ENCODE results near the gene CHRM2.

Gene CHRM2

DNA sequence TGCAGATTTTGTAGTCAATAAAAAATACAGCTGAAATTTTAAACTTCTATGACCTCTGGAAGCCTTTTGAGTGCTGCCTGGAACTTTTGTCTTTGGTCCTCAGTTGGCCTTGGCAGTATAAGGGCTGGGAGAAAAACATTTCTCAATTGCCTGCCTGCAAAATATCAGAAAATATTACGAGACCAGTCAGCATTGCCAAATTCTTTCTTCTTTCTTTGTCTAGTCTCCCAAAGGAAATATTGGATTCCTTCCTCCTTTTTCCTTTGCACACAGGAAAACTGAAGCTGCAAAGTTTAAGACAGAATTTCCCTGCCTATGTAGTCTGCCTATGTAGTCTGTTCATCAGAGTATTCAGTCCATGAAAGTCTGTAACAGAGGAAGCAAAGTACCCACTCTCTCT lies 95.9 kb downstream of the CHRM2 start:
- DNase-seq: no peak

DNA sequence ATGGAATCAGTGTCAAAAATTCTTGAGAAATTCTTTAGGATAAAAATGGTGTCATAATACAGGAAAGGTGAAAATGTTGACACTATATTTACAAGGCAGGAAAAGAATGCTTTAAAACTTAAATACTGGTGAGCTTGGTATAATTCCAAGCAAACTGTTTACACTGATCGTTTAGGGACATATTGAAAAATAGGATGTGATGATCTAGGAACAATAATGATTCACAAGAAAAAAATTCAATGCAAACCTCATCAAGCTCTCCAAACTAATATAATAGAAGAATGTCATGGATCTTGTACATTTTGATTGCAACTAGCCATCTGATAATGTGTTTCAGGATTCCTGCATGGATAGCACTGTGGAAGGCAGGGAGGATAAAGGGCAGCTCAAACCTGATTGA lies 98.4 kb downstream of the CHRM2 start:
- no peak for DNase-seq

DNA sequence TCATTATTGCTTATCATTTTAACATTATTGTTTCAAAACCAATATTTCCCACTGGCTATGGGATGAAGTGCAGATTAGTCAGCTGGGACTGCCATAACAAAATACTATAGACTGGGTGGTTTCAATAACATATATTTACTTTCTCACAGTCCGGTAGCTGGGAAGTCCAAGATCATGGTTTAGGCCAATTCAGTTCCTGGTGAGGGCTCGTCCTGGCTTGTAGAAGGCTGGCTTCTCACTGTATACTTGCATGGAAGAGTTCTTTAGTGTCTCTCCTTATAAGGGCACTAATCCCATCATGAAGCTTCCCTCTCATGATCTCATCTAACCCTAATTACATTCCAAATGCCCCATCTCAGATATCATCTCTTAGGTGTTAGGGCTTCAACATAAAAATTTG lies 101.3 kb downstream of the CHRM2 start:
- no peak for DNase-seq

DNA sequence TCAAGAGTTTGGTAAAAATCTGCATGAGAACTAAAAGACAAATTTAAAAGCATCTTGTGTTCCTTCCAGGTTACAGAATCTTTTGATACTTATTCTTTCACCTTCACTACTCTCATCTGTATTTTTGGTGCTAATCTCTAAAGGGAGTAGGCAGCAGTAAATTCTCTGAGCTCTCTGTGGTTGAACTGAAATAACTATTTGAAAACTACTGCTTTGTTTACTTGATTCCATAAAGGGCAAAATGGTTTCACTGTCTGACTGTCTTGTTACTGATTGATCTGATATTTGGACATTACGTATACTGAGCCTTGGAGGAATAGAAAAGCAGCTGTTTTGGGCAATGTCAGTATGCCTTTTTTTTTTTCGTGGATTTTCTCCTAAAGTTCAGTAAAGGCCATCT lies 103.3 kb downstream of the CHRM2 start:
- DNase-seq: no peak

DNA sequence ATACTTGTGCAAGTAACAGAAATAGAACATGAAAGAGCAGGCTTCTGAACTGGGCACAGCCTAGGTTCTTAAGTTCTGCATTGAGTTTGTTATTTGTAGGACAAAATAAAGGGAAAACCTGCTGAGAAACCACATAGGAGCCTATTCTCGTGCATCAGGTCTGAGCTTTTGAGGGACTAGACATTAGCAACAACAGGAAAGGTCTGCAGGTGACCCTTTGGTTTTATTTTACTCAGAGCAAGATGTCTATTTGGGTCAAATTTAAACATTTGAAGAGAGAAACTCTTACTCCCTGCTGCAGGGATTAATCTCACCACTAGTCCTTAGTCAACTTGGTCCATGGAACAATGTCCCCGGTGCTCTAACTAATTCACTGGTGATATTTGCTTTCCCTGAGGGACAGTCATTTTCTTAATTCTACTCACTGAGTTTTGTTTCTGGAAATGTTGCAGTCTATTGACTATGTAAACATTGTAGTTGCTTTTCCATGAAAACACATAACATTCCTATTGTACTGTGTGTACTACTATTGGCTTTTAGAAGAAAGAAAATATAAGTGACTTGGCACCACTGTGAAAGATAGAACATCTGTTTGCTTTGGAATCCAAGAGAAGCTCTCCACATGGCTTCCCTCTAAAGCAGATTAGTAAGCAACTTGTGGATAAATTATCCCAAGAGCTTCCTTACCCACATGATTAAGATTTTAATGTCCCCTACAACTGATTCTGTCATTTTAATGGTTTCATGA lies 108.2 kb downstream of the CHRM2 start:
- DNase-seq: no peak

DNA sequence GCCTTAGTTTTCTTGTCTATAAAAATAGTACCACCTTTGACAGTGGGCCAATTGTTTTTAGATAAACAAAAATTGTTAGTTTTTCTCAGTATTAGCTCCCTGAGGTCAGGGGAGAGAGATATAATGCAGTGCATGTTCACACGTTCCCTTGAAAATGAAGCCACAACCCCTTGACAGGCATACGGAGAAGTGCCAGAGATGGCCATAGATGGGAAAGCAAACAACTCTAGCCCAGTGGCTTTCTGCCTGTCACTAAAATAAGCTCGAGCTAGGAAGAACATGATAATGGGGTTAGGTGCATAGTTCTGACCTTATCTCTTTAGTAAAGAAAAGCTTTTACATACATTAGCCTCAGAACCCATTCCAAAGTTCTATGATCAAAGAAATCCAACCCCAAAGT lies 124.9 kb downstream of the CHRM2 start:
- no peak for DNase-seq

DNA sequence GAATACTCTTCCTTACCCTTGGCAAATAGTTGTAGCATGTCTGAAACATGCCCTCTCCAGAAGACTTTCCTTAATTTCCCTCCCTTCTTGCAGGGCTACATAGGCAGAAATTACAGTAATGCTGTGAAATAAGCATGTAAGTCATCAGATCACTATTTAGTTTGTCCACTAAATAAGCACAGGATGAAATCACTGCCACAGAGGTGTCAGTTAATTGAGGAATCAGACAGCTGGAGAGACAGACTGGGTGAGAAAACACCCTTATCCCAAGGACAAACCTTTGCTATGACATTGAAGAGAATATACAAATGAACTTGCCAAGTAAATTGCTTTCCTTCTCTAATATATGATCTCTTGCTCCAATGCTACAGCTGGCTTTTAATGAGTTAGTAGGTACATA lies 129.3 kb downstream of the CHRM2 start:
- no peak for DNase-seq

DNA sequence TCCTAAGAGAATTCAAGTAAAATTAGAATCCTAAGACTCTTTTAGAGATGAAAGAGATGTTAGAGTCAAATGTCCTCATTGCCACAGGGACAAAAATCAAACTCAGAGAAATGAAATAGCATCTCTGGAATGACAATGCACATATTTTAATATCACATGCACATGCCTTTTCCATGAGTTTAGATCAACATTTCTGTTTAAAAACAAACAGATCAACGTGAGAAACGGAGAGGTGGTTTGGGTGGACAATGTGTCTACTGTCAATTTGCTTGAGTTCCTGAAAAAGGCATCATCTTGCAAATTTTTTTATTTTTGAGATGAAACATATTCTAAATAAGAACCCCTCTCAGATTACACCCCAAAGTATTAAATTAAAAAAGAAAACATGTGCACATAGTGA lies 130.0 kb downstream of the CHRM2 start:
- DNase-seq: no peak

DNA sequence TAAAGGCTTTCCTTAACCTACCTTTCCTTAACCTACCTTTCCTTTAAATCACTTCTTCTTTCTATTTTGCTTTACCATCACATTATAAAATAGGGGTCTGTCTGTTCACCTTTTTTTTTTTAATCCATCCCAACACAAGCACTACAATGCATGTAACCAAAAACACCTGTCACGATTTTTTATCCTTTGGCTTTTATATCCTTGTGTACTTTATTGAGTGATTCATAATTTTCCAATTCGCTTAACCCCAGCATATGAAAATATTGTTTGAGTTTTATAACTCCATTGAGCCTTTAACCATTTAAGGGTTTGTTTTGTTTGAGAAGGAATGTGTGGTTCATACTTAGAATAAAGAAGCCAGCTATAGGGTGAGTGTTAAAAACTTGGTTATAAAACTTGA lies 132.2 kb downstream of the CHRM2 start:
- DNase-seq: no peak

DNA sequence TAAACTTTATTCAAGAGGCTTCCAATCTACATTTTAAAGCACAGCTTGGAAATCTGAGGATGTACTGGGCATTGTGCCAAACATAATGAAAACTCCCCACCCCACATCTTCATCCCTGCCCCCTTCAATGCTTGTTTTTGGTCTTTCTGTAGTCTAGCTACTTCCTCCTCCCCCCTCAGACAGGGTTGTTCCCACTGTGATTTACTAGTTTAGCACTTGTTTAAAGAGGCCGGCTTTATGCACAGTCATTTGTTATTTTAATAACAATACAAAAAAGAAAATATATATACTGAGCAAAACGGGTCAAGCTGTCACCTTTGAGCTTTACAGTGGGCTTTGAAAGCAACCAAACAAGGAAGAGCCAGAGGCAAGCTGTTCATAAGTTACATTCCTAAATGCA lies 132.6 kb downstream of the CHRM2 start:
- DNase-seq: no peak

DNA sequence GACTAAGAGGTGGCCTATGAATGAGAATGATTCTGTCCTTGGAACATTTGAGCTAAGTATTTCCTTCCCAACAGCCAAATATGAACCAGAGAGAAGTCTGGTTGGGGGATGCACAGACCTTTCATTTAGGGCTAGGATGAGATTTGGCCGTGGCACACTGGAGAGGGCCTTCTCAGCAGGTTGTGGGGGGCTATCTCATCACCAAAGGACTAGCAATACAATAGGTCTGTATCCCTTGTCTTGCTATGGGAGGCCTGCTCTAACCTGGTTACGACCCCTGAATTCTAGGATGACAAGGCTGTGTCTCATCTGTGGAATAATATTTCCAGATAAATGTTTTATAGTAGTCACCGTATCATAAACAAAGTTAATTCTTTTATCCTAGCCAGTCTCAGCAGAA lies 133.0 kb downstream of the CHRM2 start:
- no peak for DNase-seq

DNA sequence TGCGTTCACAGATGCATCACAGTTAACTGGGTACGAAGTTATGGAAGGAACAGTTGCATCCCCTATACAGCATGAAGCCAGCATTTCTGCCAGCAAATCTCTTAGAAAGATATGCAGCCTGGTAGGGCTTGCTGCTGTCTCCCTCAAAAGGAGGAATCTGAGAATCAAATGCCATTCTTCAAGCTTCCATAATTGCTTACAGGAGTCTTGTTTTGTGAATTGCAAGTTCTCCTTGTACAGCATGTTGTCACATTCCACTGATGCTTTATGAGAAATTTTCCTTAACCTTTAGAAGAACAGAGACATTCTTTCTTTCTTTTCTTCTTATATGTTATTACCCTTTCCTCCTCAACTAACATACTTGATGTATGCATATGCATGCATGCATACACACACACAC lies 134.6 kb downstream of the CHRM2 start:
- no peak for DNase-seq

DNA sequence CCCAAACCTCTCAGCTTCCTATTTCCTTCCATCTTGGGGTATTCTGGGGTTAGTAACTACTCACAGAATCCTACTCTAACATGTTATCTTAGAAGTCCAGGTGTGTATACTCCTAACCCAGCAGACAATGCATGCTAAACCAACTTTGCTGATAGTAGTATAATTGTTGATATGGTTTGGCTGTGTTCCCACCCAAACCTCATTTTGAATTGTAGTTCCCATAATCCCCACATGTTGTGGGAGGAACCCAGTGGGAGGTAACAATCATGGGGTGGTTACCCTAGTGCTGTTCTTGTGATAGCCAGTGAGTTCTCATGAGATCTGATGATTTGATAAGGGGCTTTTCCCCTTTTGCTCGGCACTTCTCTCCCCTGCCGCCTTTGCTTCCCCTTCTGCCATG lies 135.1 kb downstream of the CHRM2 start:
- no peak for DNase-seq

DNA sequence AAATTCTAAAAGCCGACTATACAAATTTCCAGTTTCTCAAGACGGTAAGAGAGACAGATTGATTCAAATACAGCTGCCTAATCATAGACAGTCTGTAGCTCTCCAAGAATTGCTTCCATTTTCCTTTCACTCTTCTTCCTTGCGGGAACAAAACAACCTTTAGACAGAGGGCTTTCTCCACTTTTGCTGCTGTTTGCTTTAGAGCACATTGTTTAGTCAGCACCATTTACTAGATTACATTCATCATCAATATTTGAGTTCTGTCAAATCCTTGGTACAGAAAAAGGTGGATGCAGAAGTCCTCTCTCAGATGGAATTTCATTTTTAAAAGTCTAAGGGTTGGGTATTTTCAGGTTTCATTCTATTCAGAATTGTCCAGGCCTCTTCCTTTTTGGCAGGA lies 137.4 kb downstream of the CHRM2 start:
- no peak for DNase-seq

DNA sequence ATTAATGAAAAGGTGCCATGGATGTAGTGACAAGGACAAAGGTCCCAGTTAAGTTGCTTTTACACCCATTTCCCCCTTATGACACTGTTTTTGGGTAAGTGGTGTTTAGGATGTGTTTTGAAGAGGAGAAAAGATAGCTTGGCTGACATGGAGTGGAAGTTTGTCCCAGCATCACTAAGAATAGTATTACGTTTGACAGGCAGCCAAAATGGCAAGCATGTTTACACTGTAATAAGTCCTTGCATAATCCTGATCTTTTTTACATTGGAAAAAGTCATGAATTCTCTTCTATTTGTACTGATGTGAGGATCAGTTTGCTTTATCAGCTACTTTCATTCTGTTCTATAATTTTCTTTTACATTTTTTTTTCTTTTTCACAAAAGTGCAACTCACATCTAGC lies 137.8 kb downstream of the CHRM2 start:
- no peak for DNase-seq

DNA sequence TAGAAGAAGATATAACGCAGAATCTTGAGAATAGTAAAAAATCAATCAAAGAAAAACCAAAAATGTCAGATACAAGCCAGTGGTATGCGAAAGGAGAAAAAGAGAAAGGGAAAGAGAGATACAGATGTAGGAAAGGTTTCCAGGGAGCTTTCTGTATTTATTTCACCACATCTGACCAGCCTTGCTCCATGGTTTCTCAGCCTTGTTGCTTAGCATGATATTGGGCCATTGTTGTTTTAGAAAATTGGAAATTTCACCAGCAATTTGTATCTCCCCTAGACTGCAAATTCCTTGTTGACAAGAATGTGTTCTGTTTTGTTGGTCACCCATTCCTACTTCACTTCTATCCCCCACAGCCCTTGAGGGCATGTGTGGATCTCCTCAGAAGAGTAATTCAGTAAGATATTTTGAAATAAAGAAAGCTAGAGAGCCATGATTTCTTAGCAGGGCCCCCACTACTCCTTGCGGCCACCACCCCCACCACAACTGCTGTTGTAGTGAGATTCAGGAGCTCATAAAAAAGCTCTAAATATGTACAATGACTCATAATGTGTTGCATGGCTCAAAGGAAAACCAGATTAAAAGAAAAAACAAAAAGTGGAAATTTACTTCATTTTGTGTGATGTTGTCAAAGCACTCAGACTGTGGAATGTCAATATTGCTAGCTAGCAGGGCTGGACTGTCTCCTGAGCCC lies 138.7 kb downstream of the CHRM2 start:
- no peak for DNase-seq

DNA sequence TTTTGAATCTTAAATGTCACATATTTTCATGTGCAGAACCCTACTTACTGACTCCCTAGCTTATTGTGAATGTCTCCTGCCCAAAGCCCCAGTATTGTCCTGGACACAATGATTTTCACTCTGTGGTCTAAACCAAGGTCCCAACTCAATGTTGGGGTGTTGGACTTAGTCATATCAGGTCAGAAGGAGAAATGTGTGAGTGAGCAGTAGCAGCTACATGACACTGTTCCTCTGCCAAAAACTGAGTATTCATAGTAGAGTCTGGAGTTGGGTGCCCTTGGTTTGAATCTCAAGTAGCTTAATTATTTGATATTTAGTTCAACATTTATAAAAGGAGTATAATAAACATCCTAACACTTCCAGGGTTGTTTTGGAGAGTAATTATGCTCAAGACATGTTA lies 141.0 kb downstream of the CHRM2 start:
- DNase-seq: no peak

DNA sequence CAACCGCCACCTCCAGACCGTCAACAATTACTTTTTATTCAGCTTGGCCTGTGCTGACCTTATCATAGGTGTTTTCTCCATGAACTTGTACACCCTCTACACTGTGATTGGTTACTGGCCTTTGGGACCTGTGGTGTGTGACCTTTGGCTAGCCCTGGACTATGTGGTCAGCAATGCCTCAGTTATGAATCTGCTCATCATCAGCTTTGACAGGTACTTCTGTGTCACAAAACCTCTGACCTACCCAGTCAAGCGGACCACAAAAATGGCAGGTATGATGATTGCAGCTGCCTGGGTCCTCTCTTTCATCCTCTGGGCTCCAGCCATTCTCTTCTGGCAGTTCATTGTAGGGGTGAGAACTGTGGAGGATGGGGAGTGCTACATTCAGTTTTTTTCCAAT lies 146.6 kb downstream of the CHRM2 start:
- no peak for DNase-seq

DNA sequence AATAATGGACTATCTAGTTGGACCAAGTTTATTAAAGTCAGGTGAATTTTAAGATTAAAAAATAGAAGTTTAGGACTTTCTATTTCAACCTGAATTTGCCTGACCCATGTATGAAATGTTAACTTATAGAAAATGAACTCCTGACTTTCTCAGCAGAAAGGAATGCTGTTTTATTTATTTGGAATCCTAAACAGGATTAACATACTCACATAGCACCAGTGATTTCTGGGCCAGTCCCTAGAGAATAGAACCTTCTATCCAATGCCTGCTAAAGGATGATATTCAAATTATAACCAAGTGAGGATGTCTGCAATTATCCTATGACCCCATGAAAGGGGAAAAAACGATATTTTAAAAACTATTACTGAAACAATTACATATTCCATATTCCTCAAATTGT lies 148.8 kb downstream of the CHRM2 start:
- DNase-seq: no peak

DNA sequence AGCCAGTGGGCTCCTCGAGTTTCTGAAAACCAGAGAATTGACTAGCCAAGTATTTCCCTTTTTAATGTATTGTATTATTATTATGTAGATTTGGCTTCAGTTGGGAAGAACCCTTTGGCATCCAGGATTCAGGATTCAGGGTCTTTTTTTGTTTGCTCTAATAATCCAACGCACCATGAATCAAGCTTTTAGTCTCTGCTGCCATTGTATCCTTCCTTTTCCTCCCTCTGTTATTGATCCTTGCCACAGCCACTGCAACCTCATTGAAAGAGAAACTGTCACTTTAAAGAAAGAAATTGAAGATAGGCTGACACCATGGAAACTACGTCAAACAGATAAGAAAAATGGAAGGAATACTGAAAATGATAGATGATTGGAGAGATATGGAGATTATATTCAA lies 150.0 kb downstream of the CHRM2 start:
- DNase-seq: no peak

DNA sequence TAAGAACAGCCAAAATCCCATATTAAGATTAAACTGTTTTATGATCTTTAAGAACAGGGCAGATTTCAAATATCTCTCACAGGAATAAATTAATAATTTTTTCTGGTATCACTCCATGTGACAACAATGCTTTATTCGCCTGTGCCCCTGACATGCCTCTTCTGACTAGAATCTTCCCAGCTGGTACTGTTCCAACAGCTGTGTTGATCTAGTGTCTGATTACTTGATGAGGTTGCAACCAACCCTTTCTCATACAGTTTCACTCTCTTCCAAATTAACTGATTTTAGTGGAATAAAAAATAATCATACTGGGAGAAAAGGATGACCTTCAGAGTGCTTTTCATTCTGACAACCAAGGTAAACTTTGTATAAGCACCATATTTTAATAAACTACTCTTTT lies 151.9 kb downstream of the CHRM2 start:
- no peak for DNase-seq

DNA sequence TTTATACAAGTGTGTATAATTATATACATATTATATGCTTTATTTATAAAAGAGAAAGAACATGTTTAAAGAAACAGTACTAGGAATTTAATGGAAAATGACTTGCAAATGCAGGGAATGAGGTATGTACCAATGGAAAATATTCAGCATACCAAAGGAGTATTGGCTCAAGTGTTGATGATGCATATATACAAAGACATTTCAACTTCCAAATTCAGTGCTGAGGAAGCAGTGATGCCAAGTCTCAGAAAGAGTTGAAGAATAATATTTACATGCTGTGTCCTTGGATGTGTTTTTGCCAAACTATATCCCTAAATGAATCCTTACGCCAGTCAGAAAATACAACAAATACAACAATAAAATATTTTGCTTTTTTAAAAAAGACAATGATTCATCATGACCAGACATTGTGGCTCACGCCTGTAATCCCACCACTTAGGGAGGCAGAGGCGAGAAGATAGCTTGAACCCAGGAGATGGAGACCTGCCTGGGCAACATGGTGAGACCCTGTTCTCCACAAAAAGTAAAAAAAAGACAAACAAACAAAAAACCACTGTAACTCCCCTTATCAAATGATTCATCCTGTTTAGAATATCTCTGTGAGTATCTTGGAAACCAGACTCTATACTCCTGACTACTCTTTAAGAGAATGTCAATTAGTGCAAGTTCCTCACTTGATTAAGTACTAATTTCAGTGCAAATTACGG lies 157.2 kb downstream of the CHRM2 start:
- DNase-seq: no peak

DNA sequence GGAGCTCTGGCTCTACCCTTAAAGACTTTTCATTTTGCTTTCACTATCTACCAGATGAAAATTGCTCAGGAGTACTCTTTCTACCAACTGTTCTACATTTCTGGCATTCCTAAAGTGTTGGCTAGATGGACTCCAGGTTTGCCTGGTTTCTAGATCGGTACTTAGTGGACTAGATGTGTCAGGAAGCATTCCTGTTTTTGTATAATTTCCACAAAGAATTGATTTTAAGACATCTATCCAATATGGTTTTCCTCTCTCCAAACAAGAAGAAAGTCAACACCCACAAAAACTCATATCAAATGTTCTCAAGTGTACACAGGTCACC lies 157.7 kb downstream of the CHRM2 start:
- DNase-seq: no peak

DNA sequence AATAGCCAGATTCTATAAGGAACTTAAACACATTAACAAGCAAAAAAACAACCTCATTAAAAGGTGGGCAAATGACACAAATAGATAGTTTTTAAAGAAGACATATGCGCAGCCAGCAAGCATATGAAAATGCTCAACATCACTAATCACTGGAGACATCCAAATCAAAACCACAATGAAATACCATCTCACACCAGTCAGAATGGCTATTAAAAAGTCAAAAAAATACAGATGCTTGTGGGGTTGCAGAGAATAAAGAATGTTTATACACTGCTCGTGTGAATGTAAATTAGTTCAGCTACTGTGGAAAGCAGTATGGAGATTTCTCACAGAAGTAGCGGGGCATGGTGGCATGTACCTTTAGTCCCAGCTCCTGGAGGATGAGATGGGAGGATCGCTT lies 164.0 kb downstream of the CHRM2 start:
- DNase-seq: no peak

DNA sequence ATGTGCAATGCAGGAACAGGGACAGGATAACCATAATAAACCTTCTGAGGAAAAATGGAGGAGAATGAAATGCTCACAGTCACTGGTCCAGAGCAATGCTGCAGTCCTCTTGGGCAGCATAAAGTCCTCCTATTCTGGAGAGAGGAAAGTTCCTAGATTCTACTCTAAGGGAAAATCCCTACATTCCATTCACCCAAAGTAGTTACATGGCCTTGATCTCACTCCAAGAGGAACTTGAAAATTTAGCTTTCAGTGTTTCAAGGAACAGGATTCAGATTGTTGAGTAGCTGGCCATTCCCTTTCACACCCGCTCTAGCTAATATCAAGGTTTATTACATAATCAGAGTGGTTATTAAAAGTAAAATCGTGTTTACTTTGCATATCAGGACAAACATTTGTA lies 168.3 kb downstream of the CHRM2 start:
- no peak for DNase-seq

Data from DMS 273 treated with DMSO at 0.1 percent for 48 hours (cell line).